Stimulated activated CD4-positive, alpha-beta T cell treated with anti-CD3 and anti-CD28 coated beads, Interleukin-4, amount 100 ng/mL, for 1 hour (primary cell): ENCODE results near the gene MYPN.
"Not testable (repeated sequence)": the region's sequence is repeated elsewhere in the genome, so short reads cannot be mapped to it uniquely, and the experiment has no call there.

Experiments
- DNase-seq: peaks from one replicate; pipeline ENCODE4 v3.0.0-alpha.2; 2020

Gene MYPN

GRCh38 chr10:68109331-68109730 is at the start of gene MYPN:
Gene MYPN (plus strand): TSS chr10:68109488. CDS start chr10:68121439, 11,951 bp downstream.
- no peak for DNase-seq

- no peak for DNase-seq
Observed at GRCh38 chr10:68067029-68067428, 42.3 kb upstream of the MYPN start.

- DNase-seq: no peak
Observed at GRCh38 chr10:68067508-68067907, 41.8 kb upstream of the MYPN start.

- DNase-seq: no peak
Observed at GRCh38 chr10:68073631-68074030, 35.7 kb upstream of the MYPN start.

GRCh38 chr10:68074031-68074774 is 35.1 kb upstream of the MYPN start:
- no peak for DNase-seq

- DNase-seq: peak; percentile 91
Observed at GRCh38 chr10:68074775-68075549, 34.3 kb upstream of the MYPN start, which contains the start of gene HERC4. Gene HERC4 (minus strand): TSS chr10:68075283. CDS start chr10:68073108, 2,175 bp downstream.

GRCh38 chr10:68075550-68076004 is 33.7 kb upstream of the MYPN start:
- no peak for DNase-seq

- not testable (repeated sequence) for DNase-seq
Observed at GRCh38 chr10:68076081-68076480, 33.2 kb upstream of the MYPN start.

GRCh38 chr10:68077026-68077425 is 32.3 kb upstream of the MYPN start:
- no peak for DNase-seq

- DNase-seq: no peak
Observed at GRCh38 chr10:68079434-68079833, 29.9 kb upstream of the MYPN start.

- DNase-seq: no peak
Observed at GRCh38 chr10:68080853-68081431, 28.3 kb upstream of the MYPN start.

GRCh38 chr10:68081916-68082315 is 27.4 kb upstream of the MYPN start:
- DNase-seq: no peak

GRCh38 chr10:68082872-68083271 is 26.4 kb upstream of the MYPN start:
- no peak for DNase-seq

GRCh38 chr10:68083953-68084352 is 25.3 kb upstream of the MYPN start:
- DNase-seq: no peak

- no peak for DNase-seq
Observed at GRCh38 chr10:68084469-68084868, 24.8 kb upstream of the MYPN start.

GRCh38 chr10:68086011-68086410 is 23.3 kb upstream of the MYPN start:
- DNase-seq: no peak

GRCh38 chr10:68086910-68087684 is 22.2 kb upstream of the MYPN start:
- DNase-seq: no peak

- no peak for DNase-seq
Observed at GRCh38 chr10:68087685-68088401, 21.4 kb upstream of the MYPN start.

- no peak for DNase-seq
Observed at GRCh38 chr10:68088740-68089139, 20.5 kb upstream of the MYPN start.

- no peak for DNase-seq
Observed at GRCh38 chr10:68090586-68090985, 18.7 kb upstream of the MYPN start.

GRCh38 chr10:68092512-68092911 is 16.8 kb upstream of the MYPN start:
- DNase-seq: no peak

GRCh38 chr10:68095153-68095552 is 14.1 kb upstream of the MYPN start:
- no peak for DNase-seq
